NCI-H82 treated with DMSO at 0.1 percent for 48 hours (cell line): ENCODE measurements around the gene KCNIP4.

Source experiments
- DNase-seq: peaks from one replicate; lab custom pipeline; 2025; ENCODE audit not compliant: unreplicated experiment; lab: John Stamatoyannopoulos, UW

KCNIP4 gene

GRCh38 chr4:21209860-21210259, 738.7 kb downstream of the KCNIP4 start:
- no peak for DNase-seq

- no peak for DNase-seq
Observed at GRCh38 chr4:21205821-21206531, 742.6 kb downstream of the KCNIP4 start.

GRCh38 chr4:21203416-21203815, 745.2 kb downstream of the KCNIP4 start:
- no peak for DNase-seq

- DNase-seq, result no peak
Observed at GRCh38 chr4:21202959-21203358, 745.6 kb downstream of the KCNIP4 start.

GRCh38 chr4:21198683-21199082, 749.9 kb downstream of the KCNIP4 start:
- no peak for DNase-seq

- DNase-seq, result no peak
Observed at GRCh38 chr4:21195682-21196081, 752.9 kb downstream of the KCNIP4 start.

GRCh38 chr4:21192367-21192766, 756.2 kb downstream of the KCNIP4 start:
- DNase-seq, result no peak

- no peak for DNase-seq
Observed at GRCh38 chr4:21191317-21191716, 757.3 kb downstream of the KCNIP4 start.

- DNase-seq, result no peak
Observed at GRCh38 chr4:21184788-21185187, 763.8 kb downstream of the KCNIP4 start.

- no peak for DNase-seq
Observed at GRCh38 chr4:21181716-21182115, 766.9 kb downstream of the KCNIP4 start.

GRCh38 chr4:21177871-21178270, 770.7 kb downstream of the KCNIP4 start:
- no peak for DNase-seq

GRCh38 chr4:21177092-21177491, 771.5 kb downstream of the KCNIP4 start:
- no peak for DNase-seq

GRCh38 chr4:21167711-21168110, 780.9 kb downstream of the KCNIP4 start:
- no peak for DNase-seq

- no peak for DNase-seq
Observed at GRCh38 chr4:21155367-21155766, 793.2 kb downstream of the KCNIP4 start.

- DNase-seq, result no peak
Observed at GRCh38 chr4:21139327-21139726, 809.2 kb downstream of the KCNIP4 start.

GRCh38 chr4:21136051-21136630, 812.4 kb downstream of the KCNIP4 start:
- DNase-seq, result no peak

GRCh38 chr4:21134994-21135393, 813.6 kb downstream of the KCNIP4 start:
- DNase-seq, result peak; percentile 10

GRCh38 chr4:21130606-21131005, 818.0 kb downstream of the KCNIP4 start:
- DNase-seq, result no peak

- DNase-seq, result no peak
Observed at GRCh38 chr4:21126014-21126512, 822.5 kb downstream of the KCNIP4 start.

- no peak for DNase-seq
Observed at GRCh38 chr4:21118301-21118700, 830.3 kb downstream of the KCNIP4 start.

- DNase-seq, result no peak
Observed at GRCh38 chr4:21117541-21118180, 830.9 kb downstream of the KCNIP4 start.
